Endothelial cell of umbilical vein (primary cell): ENCODE data around the gene THAP11. TPM values are rescaled to one million over a fixed set of nuclear protein-coding genes. Genes with fewer than 3 reads are reported as not detected.

Experiments used
- BruUV-seq: library from RNA; stranded (reverse); fragments of 400-500 nt; replicated peaks from 2 replicates; lab custom pipeline; 2021; lab: Mats Ljungman, UMichigan
- CTCF ChIA-PET: fragments of 300-600, 350-600 bp; sonication (Branson Sonifier 250); formaldehyde crosslinking; loops from one replicate; lab custom pipeline; 2021; ENCODE audit warnings: antibody characterized with exemption, inconsistent platforms; lab: Charles Lee
- POLR2A ChIA-PET: fragments of 300-600, 350-600 bp; sonication (Branson Sonifier 250); formaldehyde crosslinking; loops from one replicate; lab custom pipeline; 2021; ENCODE audit warnings: antibody characterized with exemption, inconsistent platforms; lab: Charles Lee
- DNase-seq: peaks from one replicate; pipeline ENCODE4 v3.0.0-alpha.2; 2011; ENCODE audit warnings: low read depth, low spot score
- FAIRE-seq: peaks from 2 replicates; lab custom pipeline; 2011; peaks lifted over from hg19 to GRCh38; lab: Jason Lieb, UNC
- H2AFZ ChIP-seq: 2 replicates; pipeline ENCODE4 v1.6.0; 2012; ENCODE audit warnings: low read depth, low read length, control low read depth, inconsistent platforms
- H3K27ac ChIP-seq: 2 replicates; pipeline ENCODE4 v1.5.1; 2011; ENCODE audit warnings: low read depth, mild to moderate bottlenecking, control low read depth, low read length, moderate library complexity; ENCODE audit not compliant: insufficient read depth
- H3K27me3 ChIP-seq, 2 experiments: 2 replicates each; pipeline versions ENCODE4 v1.6.0 to v1.6.1; 2011; ENCODE audit warnings: low read length in 2 of 2, mixed read lengths in 1 of 2; ENCODE audit not compliant: control insufficient read depth in 2 of 2, insufficient read depth in 2 of 2
- H3K36me3 ChIP-seq, 2 experiments: 2 replicates in 1 of 2; 3 replicates in 1 of 2; pipeline ENCODE4 v1.5.1; 2011; ENCODE audit warnings: low read length in 2 of 2, mild to moderate bottlenecking in 1 of 2, moderate library complexity in 1 of 2; ENCODE audit not compliant: control insufficient read depth in 2 of 2, insufficient read depth in 2 of 2; ENCODE audit errors: extremely low read depth in 1 of 2
- H3K4me1 ChIP-seq: 3 replicates; pipeline ENCODE4 v1.5.1; 2011; ENCODE audit warnings: mild to moderate bottlenecking, low read length; ENCODE audit not compliant: control insufficient read depth, insufficient read depth; ENCODE audit errors: extremely low read depth
- H3K4me2 ChIP-seq: 2 replicates; pipeline ENCODE4 v1.6.1; 2011; ENCODE audit warnings: low read length, control low read depth, mixed read lengths; ENCODE audit not compliant: insufficient read depth
- H3K4me3 ChIP-seq, 3 experiments: fragments of 200-600 bp in 1 of 3; sonication (generic), shearing (Covaris generic) in 1 of 3; replicated peaks in 1 of 3; 2 replicates each; pipeline ENCODE4 v1.5.1; 2011 to 2016; ENCODE audit warnings: control low read depth in 3 of 3, low read length in 3 of 3, mild to moderate bottlenecking in 2 of 3, inconsistent platforms in 1 of 3, low read depth in 1 of 3, moderate library complexity in 1 of 3; ENCODE audit not compliant: insufficient read depth in 1 of 3
- H3K79me2 ChIP-seq: 2 replicates; pipeline ENCODE4 v1.6.0; 2012; ENCODE audit warnings: low read length, inconsistent platforms; ENCODE audit not compliant: control insufficient read depth, insufficient read depth
- H3K9ac ChIP-seq: replicated peaks from 2 replicates; pipeline ENCODE3; 2011; ENCODE audit warnings: low read length, control low read depth; ENCODE audit not compliant: insufficient read depth; ENCODE audit errors: extremely low read depth
- H3K9me1 ChIP-seq: replicated peaks from 3 replicates; pipeline ENCODE4 v1.6.0; 2011; ENCODE audit warnings: mild to moderate bottlenecking, low read length; ENCODE audit not compliant: control insufficient read depth, insufficient read depth; ENCODE audit errors: extremely low read depth
- H3K9me3 ChIP-seq: replicated peaks from 2 replicates; pipeline ENCODE4 v1.5.1; 2012; ENCODE audit warnings: low read length, inconsistent platforms; ENCODE audit not compliant: control insufficient read depth, insufficient read depth
- H4K20me1 ChIP-seq: replicated peaks from 2 replicates; pipeline ENCODE3; 2011; ENCODE audit warnings: mild to moderate bottlenecking, low read length; ENCODE audit not compliant: control insufficient read depth, insufficient read depth; ENCODE audit errors: extremely low read depth
- CTCF ChIP-seq, 2 donors: IDR thresholded peaks; 1 replicate in 1 of 2; 2 replicates in 1 of 2; pipeline ENCODE4 v1.5.1; 2011; ENCODE audit warnings: low read length in 2 of 2, mild to moderate bottlenecking in 2 of 2, moderate library complexity in 2 of 2, control low read depth in 1 of 2, inconsistent platforms in 1 of 2, low read depth in 1 of 2; ENCODE audit not compliant: insufficient read depth in 1 of 2; ENCODE audit errors: extremely low read depth in 1 of 2
- EZH2 ChIP-seq: IDR thresholded peaks from 2 replicates; pipeline ENCODE4 v1.6.1; 2012; ENCODE audit warnings: borderline replicate concordance, low read depth, mild to moderate bottlenecking, moderate library complexity, low read length, inconsistent platforms; ENCODE audit not compliant: severe bottlenecking
- FOS ChIP-seq: IDR thresholded peaks from 2 replicates; pipeline ENCODE4 v1.6.1; 2011; ENCODE audit warnings: mild to moderate bottlenecking, low read length, moderate library complexity, borderline replicate concordance; ENCODE audit not compliant: insufficient read depth
- JUN ChIP-seq: IDR thresholded peaks from 2 replicates; pipeline ENCODE4 v1.6.1; 2011; ENCODE audit warnings: borderline replicate concordance, low read depth; ENCODE audit not compliant: insufficient read length, insufficient read depth
- dilution Hi-C: fragments of 300-500 bp; cut with MboI; formaldehyde crosslinking; loops from one replicate; pipeline ENCODE4 v1.15.0; 2019; ENCODE audit warnings: low sequenced_read_pairs; ENCODE audit not compliant: extremely low pct_ligation_motif_present
- intact Hi-C: fragments of 100-400 bp; cut with micrococcal nuclease; formaldehyde crosslinking; loops from one replicate; pipeline ENCODE4 v1.10.0; 2022
- polyA plus RNA-seq, 4 experiments: library from polyadenylated mRNA; depleted of rRNA in 3 of 4; stranded (reverse) in 3 of 4; unstranded in 1 of 4; fragments of >200 nt; gene quantifications; 2 replicates each; pipeline versions ENCODE4 v1.2.1 to v1.2.3, GENCODE V29; 2011 to 2012; ENCODE audit warnings: missing spikeins in 1 of 4
- total RNA-seq: library from RNA; stranded (reverse); gene quantifications from 2 replicates; pipeline ENCODE4 v1.2.3, GENCODE V29; 2021

THAP11 gene
- total and polyA plus RNA-seq, 2 donors (not counting 3 experiments of a cell fraction or from before 2014, with no cell fraction given), result 24.0 to 25.9 TPM

- DNase-seq, result no peak
- Histone ChIP-seq H3K9ac (peak overlapping the region; percentile 89), H3K79me2 (peaks cover 37% of the 10 kb centered on the region), H3K9me3 (no peaks in the 10 kb centered on the region), H3K4me3 (peak overlapping the region; percentile 71 to 90 (median 81)), H3K27me3 (no peaks in the 10 kb centered on the region), H2AFZ (peak overlapping the region; percentile 64), H3K4me1 (peaks cover 11% of the 10 kb centered on the region), H3K9me1 (no peaks in the 10 kb centered on the region), H3K27ac (peak overlapping the region; percentile 49), H3K36me3 (peaks cover 0 to 9% of the 10 kb centered on the region in 2 experiments), H3K4me2 (peak overlapping the region; percentile 66), H4K20me1 (no peaks in the 10 kb centered on the region)
- ChIA-PET POLR2A (interaction anchor here (0.6 to 2.7 kb wide), 8 partner anchors 11 to 234 kb away, joined by 3 to 7 read pairs (median 4); partner anchors contain the start of gene GFOD2), CTCF (interaction anchor here (0.8 to 3.1 kb wide), 15 partner anchors 8 to 325 kb away, joined by 3 to 48 read pairs (median 4); partner anchors contain the start of genes ATP6V0D1 and GFOD2)
- intact Hi-C loops (loop anchor here (1.0 to 10.0 kb wide), 4 partner anchors 35 to 281 kb away; partner anchors contain the start of genes GFOD2 and RIPOR1), dilution Hi-C loops (no loop called here)
- no peak for TF ChIP-seq JUN
- TF ChIP-seq EZH2, result no peak
- no peak for TF ChIP-seq FOS
- TF ChIP-seq CTCF (IDR thresholded peaks at IDR 0.05; ENCODE audit: extremely low read depth in 1 of 2, insufficient read depth in 1 of 2, low read depth in 1 of 2, low read length in 2 of 2), result no peak
- peak; percentile 50 for FAIRE-seq
- TSS peak; percentile 25 for BruUV-seq
These were observed 36.2 kb upstream of the THAP11 start for GRCh38 chr16:67805718-67806427.
